PC-3 (cell line): ENCODE data around the gene CD2.

Source experiments
- CTCF ChIP-seq: fragments of 300-600 bp; sonication (generic); conservative IDR thresholded peaks from 2 replicates; pipeline ENCODE4 v1.5.1; 2017; ENCODE audit warnings: antibody characterized with exemption, low read depth, mild to moderate bottlenecking, low read length
- EZH2phosphoT487 ChIP-seq: fragments of 300-600 bp; sonication (generic); IDR thresholded peaks from 2 replicates; pipeline ENCODE4 v1.6.1; 2018; ENCODE audit warnings: mild to moderate bottlenecking, antibody characterized with exemption, low read length, borderline replicate concordance

- TF ChIP-seq CTCF (no peak), EZH2phosphoT487 (no peak)
These were observed 918 bp upstream of the CD2 start for GRCh38 chr1:116753312-116753711.
